Measurements from ENCODE around the gene UBIAD1. TPM values are rescaled to one million over a fixed set of nuclear protein-coding genes. Genes with fewer than 3 reads are reported as not detected.
A peak's percentile ranks its signal among the peaks of the same experiment; 100 is the strongest.
"Not testable (repeated sequence)": the region's sequence is repeated elsewhere in the genome, so short reads cannot be mapped to it uniquely, and the experiment has no call there.

The UBIAD1 gene
- polyA plus RNA-seq, 2 donors: 3.0 to 6.6 TPM

DNA sequence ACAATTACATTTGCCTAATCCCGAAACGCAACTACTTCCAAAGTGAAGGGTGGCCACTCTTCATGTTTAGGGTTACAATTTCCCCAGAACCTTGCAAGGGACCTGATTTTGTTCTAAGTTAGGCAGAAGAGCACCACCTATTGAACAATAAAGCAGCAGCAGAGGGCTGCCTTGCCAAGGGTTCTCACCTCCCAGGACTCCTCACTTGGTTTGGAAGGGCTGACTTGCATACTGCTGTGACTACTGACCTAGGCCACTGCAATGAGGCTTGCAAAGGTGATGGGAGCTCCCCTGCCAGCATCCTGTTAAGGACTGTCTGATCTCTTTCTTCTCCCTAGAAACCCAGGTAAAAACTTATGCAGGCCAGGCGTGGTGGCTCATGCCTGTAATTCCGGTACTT, 24.8 kb upstream of the UBIAD1 start:
- H3K27ac ChIP-seq (ENCODE audit: low read depth in 2 of 2, low read length in 1 of 2): no peak overlapping the region
- H3K4me3 ChIP-seq (ENCODE audit: low read depth in 1 of 2, low read length in 2 of 2): no peak overlapping the region
- H3K9me3 ChIP-seq (ENCODE audit: control insufficient read depth in 2 of 2, insufficient read depth in 1 of 2, low read depth in 1 of 2, low read length in 1 of 2): no peaks in the 10 kb centered on the region
- 96 to 98% methylated on average over 4 of the region's 4 CpGs for WGBS, 2 donors
- peaks cover 28 to 29% of the 10 kb centered on the region in 2 donors for H3K36me3 ChIP-seq (ENCODE audit: control insufficient read depth in 2 of 2, insufficient read depth in 2 of 2, low read length in 1 of 2)
- H3K27me3 ChIP-seq (ENCODE audit: control insufficient read depth in 1 of 2, insufficient read depth in 2 of 2, low read length in 2 of 2): no peaks in the 10 kb centered on the region
- no peaks in the 10 kb centered on the region for H3K4me1 ChIP-seq (ENCODE audit: control insufficient read depth in 2 of 2, insufficient read depth in 2 of 2, low read length in 1 of 2)

DNA sequence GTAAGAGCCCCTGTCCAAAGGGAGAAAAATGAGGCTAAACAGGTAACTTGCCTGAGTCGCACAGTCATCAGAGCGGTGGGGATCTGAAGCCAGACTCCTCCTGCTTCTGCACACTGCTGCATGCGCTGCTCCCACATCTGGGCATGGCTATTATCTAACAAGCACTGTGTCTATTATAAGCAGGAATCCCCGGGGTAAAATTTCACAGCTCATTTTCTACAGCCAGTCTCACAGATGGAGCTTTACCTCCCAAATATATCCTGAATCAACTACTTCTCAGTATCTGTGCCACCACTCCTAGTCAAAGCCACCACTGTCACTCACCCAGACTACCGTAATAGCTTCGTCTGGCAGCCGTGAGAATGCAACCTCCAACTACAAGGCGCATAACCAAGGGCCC, 20.5 kb upstream of the UBIAD1 start:
- Histone ChIP-seq H3K4me1 (ENCODE audit: control insufficient read depth in 2 of 2, insufficient read depth in 2 of 2, low read length in 1 of 2) (no peaks in the 10 kb centered on the region), H3K27ac (ENCODE audit: low read depth in 2 of 2, low read length in 1 of 2) (no peak overlapping the region), H3K4me3 (ENCODE audit: low read depth in 1 of 2, low read length in 2 of 2) (no peak overlapping the region), H3K36me3 (ENCODE audit: control insufficient read depth in 2 of 2, insufficient read depth in 2 of 2, low read length in 1 of 2) (peaks cover 35 to 40% of the 10 kb centered on the region in 2 donors), H3K9me3 (ENCODE audit: control insufficient read depth in 2 of 2, insufficient read depth in 1 of 2, low read depth in 1 of 2, low read length in 1 of 2) (no peaks in the 10 kb centered on the region), H3K27me3 (ENCODE audit: control insufficient read depth in 1 of 2, insufficient read depth in 2 of 2, low read length in 2 of 2) (no peaks in the 10 kb centered on the region)
- 93 to 94% methylated on average over 8 of the region's 8 CpGs for WGBS, 2 donors

DNA sequence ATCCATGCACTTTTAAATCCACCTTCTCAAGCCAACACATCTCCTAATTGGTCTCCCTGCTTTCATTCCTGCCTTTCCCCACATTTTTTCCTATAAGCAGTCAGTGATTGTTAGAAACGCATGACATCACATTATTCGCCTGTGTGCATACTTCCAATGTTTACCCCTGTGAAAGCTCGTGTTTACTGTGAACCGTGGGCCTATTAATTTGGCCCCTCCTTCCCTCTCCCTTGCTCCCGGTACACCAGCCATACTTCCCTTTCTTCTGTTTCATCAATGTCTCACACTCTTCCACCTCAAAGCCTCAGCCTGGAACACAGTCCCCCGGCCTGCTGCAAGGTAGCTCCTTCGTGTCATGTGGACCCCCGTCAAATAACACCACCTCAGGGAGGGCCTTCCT, 19.8 kb upstream of the UBIAD1 start:
- 78 to 79% methylated on average over 8 of the region's 8 CpGs for WGBS, 2 donors
- Histone ChIP-seq H3K4me1 (ENCODE audit: control insufficient read depth in 2 of 2, insufficient read depth in 2 of 2, low read length in 1 of 2) (no peaks in the 10 kb centered on the region), H3K36me3 (ENCODE audit: control insufficient read depth in 2 of 2, insufficient read depth in 2 of 2, low read length in 1 of 2) (peaks cover 33 to 40% of the 10 kb centered on the region in 2 donors)

DNA sequence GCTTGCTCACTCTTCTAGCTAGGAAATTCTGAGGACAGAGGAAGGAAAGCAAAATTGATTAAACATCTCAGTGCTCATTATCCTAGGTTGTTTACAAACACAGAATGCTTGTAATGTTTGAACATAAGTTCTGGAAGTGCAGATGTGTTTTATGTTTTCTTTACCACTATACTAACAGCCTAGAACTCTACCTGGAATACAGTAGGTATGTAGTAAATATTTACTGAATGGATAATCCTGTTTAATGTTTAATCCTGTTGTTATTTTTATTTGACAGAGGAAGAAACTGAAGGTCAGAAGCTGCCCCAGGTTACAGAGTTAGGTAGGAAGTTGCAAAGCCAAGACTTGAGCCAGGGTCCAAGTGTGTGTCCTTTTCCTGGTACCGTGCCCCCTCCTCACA, 16.7 kb upstream of the UBIAD1 start:
- 88 to 100% methylated on average over 1 of the region's 1 CpG for WGBS, 2 donors
- Histone ChIP-seq H3K27me3 (ENCODE audit: control insufficient read depth in 1 of 2, insufficient read depth in 2 of 2, low read length in 2 of 2) (no peaks in the 10 kb centered on the region), H3K36me3 (ENCODE audit: control insufficient read depth in 2 of 2, insufficient read depth in 2 of 2, low read length in 1 of 2) (peaks cover 28 to 37% of the 10 kb centered on the region in 2 donors), H3K4me3 (ENCODE audit: low read depth in 1 of 2, low read length in 2 of 2) (no peak overlapping the region), H3K4me1 (ENCODE audit: control insufficient read depth in 2 of 2, insufficient read depth in 2 of 2, low read length in 1 of 2) (no peaks in the 10 kb centered on the region), H3K9me3 (ENCODE audit: control insufficient read depth in 2 of 2, insufficient read depth in 1 of 2, low read depth in 1 of 2, low read length in 1 of 2) (no peaks in the 10 kb centered on the region), H3K27ac (ENCODE audit: low read depth in 2 of 2, low read length in 1 of 2) (no peak overlapping the region)

More for the DNA sequence above, 19.8 kb upstream of the UBIAD1 start:
- Histone ChIP-seq H3K27me3 (ENCODE audit: control insufficient read depth in 1 of 2, insufficient read depth in 2 of 2, low read length in 2 of 2) (no peaks in the 10 kb centered on the region), H3K9me3 (ENCODE audit: control insufficient read depth in 2 of 2, insufficient read depth in 1 of 2, low read depth in 1 of 2, low read length in 1 of 2) (no peaks in the 10 kb centered on the region), H3K27ac (ENCODE audit: low read depth in 2 of 2, low read length in 1 of 2) (no peak overlapping the region), H3K4me3 (ENCODE audit: low read depth in 1 of 2, low read length in 2 of 2) (no peak overlapping the region)

DNA sequence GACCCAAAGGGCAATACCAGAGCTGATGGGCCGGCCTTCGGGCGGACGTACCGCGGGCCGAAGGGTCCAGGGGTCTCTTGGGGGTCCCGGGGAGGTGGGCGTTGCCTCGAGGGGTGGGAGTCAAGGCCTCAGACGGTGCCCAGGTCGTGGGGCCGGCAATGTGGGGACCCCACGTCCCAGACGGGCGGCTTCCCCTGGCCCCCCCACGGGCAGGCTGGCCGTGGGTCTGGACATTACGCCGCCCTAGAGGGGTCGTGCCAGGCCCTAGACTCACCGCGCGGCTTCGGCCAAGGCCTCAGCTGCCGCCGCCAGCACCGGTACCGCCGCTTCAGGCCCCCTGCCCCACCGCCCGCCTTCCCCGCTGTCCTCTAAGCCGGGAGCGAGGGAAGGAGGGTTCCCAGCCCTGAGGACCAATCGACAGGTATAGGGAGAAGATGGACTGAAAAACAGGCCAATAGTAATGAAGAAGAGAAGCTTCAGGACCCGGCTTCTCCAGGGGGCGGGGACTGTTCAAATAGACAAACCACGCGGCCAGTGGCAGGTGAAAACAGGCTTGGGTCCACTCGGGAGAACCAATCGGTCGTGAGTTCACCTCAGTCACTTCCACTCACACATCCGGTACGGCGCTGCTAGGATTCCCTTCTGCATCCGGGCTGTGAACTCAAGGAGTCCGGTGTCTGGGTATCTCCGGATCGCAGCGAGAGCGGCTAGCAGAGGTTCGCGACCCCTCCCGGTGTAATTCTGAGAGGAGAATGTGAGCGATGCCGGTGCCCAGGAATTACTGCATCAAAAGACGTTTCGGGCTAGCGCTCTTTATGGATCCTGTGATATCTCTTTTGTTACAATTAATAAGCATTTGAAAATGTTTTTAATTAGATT, 10.6 kb upstream of the UBIAD1 start, which contains the start of gene MTOR:
MTOR (minus strand) TSS at position 381 of the 879 bp plus-strand sequence. CDS start 3,142 bp downstream, outside the sequence.
- H3K9me3 ChIP-seq (ENCODE audit: control insufficient read depth in 2 of 2, insufficient read depth in 1 of 2, low read depth in 1 of 2, low read length in 1 of 2): no peaks in the 10 kb centered on the region
- no peaks in the 10 kb centered on the region for H3K4me1 ChIP-seq (ENCODE audit: control insufficient read depth in 2 of 2, insufficient read depth in 2 of 2, low read length in 1 of 2)
- H3K4me3 ChIP-seq (ENCODE audit: low read depth in 1 of 2, low read length in 2 of 2): peak within 1 kb of the TSS; percentile 95 to 99
- peaks cover 6 to 8% of the 10 kb centered on the region in 2 donors for H3K36me3 ChIP-seq (ENCODE audit: control insufficient read depth in 2 of 2, insufficient read depth in 2 of 2, low read length in 1 of 2)
- 0% methylated on average over 52 to 60 of the region's 60 CpGs for WGBS, 2 donors
- no peaks in the 10 kb centered on the region for H3K27me3 ChIP-seq (ENCODE audit: control insufficient read depth in 1 of 2, insufficient read depth in 2 of 2, low read length in 2 of 2)
- peak within 1 kb of the TSS; percentile 23 to 63 for H3K27ac ChIP-seq (ENCODE audit: low read depth in 2 of 2, low read length in 1 of 2)

DNA sequence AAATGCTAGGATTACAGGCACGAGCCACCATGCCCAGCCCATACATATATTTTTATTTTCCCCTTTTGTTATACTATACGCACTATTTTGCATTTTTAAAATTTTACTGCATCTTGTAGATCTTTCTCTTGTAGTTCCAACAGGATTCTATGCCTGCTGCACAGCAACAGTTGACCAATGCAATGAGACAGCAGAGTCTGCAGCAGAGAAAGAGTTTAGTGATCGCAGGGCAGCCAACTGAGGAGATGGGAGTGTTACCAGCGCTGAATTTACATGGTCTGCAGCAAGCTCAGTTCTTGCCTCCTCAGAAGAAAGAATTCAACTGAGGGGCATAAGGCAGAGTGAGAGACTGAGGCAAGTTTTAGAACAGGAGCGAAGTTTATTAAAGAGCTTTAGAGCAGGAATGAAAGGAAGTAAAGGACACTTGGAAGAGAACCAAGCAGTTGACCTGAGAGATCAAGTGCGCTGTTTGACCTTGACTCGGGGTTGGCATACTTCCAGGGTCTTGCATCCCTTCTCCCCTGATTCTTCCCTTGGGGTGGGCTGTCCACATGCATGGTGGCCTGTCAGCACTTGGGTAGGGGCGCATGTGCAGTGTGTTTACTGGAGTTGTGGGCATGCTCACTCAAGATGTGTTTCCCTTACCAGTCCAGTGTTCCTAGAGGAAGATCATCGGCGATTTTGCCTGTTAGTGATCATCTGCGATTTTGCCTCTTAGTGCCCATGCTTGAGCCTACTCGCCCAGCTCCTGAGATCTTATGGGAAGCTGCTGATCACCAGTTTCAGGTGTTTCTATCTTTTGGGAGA, 6.5 kb upstream of the UBIAD1 start:
- WGBS, 2 donors: 80 to 84% methylated on average over 12 of the region's 12 CpGs
- H3K4me3 ChIP-seq (ENCODE audit: low read depth in 1 of 2, low read length in 2 of 2): no peak overlapping the region
- H3K36me3 ChIP-seq (ENCODE audit: control insufficient read depth in 2 of 2, insufficient read depth in 2 of 2, low read length in 1 of 2): no peaks in the 10 kb centered on the region
- no peak overlapping the region for H3K27ac ChIP-seq (ENCODE audit: low read depth in 2 of 2, low read length in 1 of 2)
- no peaks in the 10 kb centered on the region for H3K4me1 ChIP-seq (ENCODE audit: control insufficient read depth in 2 of 2, insufficient read depth in 2 of 2, low read length in 1 of 2)
- H3K27me3 ChIP-seq (ENCODE audit: control insufficient read depth in 1 of 2, insufficient read depth in 2 of 2, low read length in 2 of 2): no peaks in the 10 kb centered on the region
- no peaks in the 10 kb centered on the region for H3K9me3 ChIP-seq (ENCODE audit: control insufficient read depth in 2 of 2, insufficient read depth in 1 of 2, low read depth in 1 of 2, low read length in 1 of 2)

DNA sequence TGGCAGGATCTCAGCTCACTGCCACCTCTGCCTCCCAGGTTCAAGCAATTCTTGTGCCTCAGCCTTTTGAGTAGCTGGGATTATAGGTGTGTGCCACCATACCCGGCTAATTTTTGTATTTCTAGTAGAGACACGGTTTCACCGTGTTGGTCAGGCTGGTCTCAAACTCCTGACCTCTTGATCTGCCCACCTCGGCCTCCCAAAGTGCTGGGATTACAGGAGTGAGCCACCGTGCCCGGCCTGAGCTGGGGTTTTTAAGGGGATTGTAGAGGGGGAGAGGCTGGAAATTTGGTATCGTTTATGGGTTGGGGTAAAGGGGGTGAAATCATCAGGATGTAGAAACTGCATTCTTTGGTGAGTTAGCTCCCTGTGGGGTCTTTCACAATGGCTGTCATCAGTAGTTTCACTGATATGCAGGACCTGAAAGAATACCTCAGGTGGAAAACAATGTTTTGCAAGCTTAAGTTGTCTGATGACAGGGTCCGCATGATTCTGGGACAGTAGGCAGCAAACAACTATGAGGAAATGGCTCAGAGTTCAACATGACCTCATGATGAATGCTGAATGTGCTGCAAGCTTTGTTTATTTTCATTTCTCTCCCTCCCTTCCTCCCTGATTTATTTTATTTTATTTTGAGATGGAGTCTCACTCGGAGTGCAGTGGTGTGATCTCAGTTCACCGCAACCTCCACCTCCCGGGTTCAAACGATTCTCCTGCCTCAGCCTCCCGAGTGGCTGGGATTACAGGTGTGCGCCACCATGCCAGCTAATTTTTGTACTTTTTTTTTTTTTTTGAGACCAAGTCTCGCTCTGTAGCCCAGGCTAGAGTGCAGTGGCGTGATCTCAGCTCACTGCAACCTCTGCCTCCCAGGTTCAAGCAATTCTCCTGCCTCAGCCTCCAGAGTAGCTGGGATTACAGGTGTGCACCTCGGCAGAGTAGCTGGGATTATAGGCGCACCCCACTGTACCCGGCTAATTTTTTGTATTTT, 5.4 kb upstream of the UBIAD1 start:
- H3K9me3 ChIP-seq (ENCODE audit: control insufficient read depth in 2 of 2, insufficient read depth in 1 of 2, low read depth in 1 of 2, low read length in 1 of 2); H3K27ac ChIP-seq (ENCODE audit: low read depth in 2 of 2, low read length in 1 of 2); H3K27me3 ChIP-seq (ENCODE audit: control insufficient read depth in 1 of 2, insufficient read depth in 2 of 2, low read length in 2 of 2); H3K36me3 ChIP-seq (ENCODE audit: control insufficient read depth in 2 of 2, insufficient read depth in 2 of 2, low read length in 1 of 2); H3K4me1 ChIP-seq (ENCODE audit: control insufficient read depth in 2 of 2, insufficient read depth in 2 of 2, low read length in 1 of 2); H3K4me3 ChIP-seq (ENCODE audit: low read depth in 1 of 2, low read length in 2 of 2): not testable (repeated sequence)
- WGBS, 2 donors: 81 to 83% methylated on average over 19 of the region's 19 CpGs

DNA sequence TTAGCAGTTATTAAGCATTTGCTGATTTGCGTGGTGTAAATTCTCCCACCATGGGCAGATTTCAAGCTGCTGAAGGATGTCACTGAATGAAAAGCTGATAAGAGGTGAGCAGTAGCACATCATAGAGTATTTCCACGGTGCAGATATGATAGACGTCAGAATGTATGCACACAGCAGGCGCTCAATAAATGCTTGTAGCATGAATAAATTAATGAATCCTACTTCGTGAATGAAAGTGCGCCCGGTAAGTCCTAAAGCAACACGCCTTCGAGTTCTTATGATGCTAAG, 510 bp upstream of the UBIAD1 start:
- H3K4me1 ChIP-seq (ENCODE audit: control insufficient read depth in 2 of 2, insufficient read depth in 2 of 2, low read length in 1 of 2): peaks cover 2 to 7% of the 10 kb centered on the region in 2 donors
- WGBS, 2 donors: 11 to 13% methylated on average over 9 of the region's 9 CpGs
- H3K4me3 ChIP-seq (ENCODE audit: low read depth in 1 of 2, low read length in 2 of 2): peak overlapping the region; percentile 12 to 19
- no peaks in the 10 kb centered on the region for H3K27me3 ChIP-seq (ENCODE audit: control insufficient read depth in 1 of 2, insufficient read depth in 2 of 2, low read length in 2 of 2)
- peak overlapping the region; percentile 23 to 59 for H3K27ac ChIP-seq (ENCODE audit: low read depth in 2 of 2, low read length in 1 of 2)
- H3K9me3 ChIP-seq (ENCODE audit: control insufficient read depth in 2 of 2, insufficient read depth in 1 of 2, low read depth in 1 of 2, low read length in 1 of 2): no peaks in the 10 kb centered on the region
- H3K36me3 ChIP-seq (ENCODE audit: control insufficient read depth in 2 of 2, insufficient read depth in 2 of 2, low read length in 1 of 2): no peaks in the 10 kb centered on the region

Data from esophagus (tissue), 2 donors.